ENCODE measurements around the gene IWS1. TPM values are rescaled to one million over a fixed set of nuclear protein-coding genes. Genes with fewer than 3 reads are reported as not detected.

The IWS1 gene
- total RNA-seq, 1 experiment from 2014 or later: 56.0 TPM

- peaks cover 1% of the 10 kb centered on the region for H3K36me3 ChIP-seq (ENCODE audit: control insufficient read depth, insufficient read depth, low read length)
- no peaks in the 10 kb centered on the region for H3K27me3 ChIP-seq (replicated peaks; ENCODE audit: control insufficient read depth, insufficient read depth, low read length)
- no peak for TF ChIP-seq CTCF (IDR thresholded peaks at IDR 0.05; ENCODE audit: insufficient read depth in 1 of 2, low read depth in 1 of 2, low read length in 1 of 2, severe bottlenecking in 1 of 2, unreplicated experiment in 1 of 2)
- H3K4me1 Mint-ChIP-seq (ENCODE audit: low read depth, unreplicated experiment): peaks cover 36% of the 10 kb centered on the region
- peaks cover 40% of the 10 kb centered on the region for H3K4me1 ChIP-seq
- intact Hi-C loops (cut with micrococcal nuclease; ENCODE audit: unreplicated experiment): loop anchor here (1.0 to 2.0 kb wide), 4 partner anchors 18 to 45 kb away; no protein-coding TSS in a partner anchor
- no peak overlapping the region; the same call in 1 of the 2 replicates for H3K4me3 ChIP-seq (ENCODE audit: low read depth, low read length)
- no peaks in the 10 kb centered on the region for H3K27me3 Mint-ChIP-seq (ENCODE audit: insufficient read depth, unreplicated experiment)
- BruUV-seq (replicated peaks): TSS peak; percentile 66
- ChIA-PET CTCF (interaction anchor here (0.8 to 1.4 kb wide), 4 partner anchors 23 to 259 kb away, joined by 3 to 7 read pairs (median 4); no protein-coding TSS in a partner anchor), POLR2A (interaction anchor here (0.6 kb wide), 1 partner anchor 20 kb away, joined by 3 read pairs; no protein-coding TSS in a partner anchor)
- H3K27ac Mint-ChIP-seq (ENCODE audit: unreplicated experiment): peak overlapping the region; percentile 61
- H3K9me3 Mint-ChIP-seq (ENCODE audit: unreplicated experiment): no peaks in the 10 kb centered on the region
- no peaks in the 10 kb centered on the region for H3K9me3 ChIP-seq
- no peaks in the 10 kb centered on the region for H3K36me3 Mint-ChIP-seq (ENCODE audit: insufficient read depth, unreplicated experiment)
- DNase-seq: peak; percentile 24 to 43
- H3K4me3 Mint-ChIP-seq (ENCODE audit: unreplicated experiment): peak overlapping the region; percentile 66
These were observed 70.5 kb downstream of the IWS1 start for GRCh38 chr2:127455566-127456493.

DNA sequence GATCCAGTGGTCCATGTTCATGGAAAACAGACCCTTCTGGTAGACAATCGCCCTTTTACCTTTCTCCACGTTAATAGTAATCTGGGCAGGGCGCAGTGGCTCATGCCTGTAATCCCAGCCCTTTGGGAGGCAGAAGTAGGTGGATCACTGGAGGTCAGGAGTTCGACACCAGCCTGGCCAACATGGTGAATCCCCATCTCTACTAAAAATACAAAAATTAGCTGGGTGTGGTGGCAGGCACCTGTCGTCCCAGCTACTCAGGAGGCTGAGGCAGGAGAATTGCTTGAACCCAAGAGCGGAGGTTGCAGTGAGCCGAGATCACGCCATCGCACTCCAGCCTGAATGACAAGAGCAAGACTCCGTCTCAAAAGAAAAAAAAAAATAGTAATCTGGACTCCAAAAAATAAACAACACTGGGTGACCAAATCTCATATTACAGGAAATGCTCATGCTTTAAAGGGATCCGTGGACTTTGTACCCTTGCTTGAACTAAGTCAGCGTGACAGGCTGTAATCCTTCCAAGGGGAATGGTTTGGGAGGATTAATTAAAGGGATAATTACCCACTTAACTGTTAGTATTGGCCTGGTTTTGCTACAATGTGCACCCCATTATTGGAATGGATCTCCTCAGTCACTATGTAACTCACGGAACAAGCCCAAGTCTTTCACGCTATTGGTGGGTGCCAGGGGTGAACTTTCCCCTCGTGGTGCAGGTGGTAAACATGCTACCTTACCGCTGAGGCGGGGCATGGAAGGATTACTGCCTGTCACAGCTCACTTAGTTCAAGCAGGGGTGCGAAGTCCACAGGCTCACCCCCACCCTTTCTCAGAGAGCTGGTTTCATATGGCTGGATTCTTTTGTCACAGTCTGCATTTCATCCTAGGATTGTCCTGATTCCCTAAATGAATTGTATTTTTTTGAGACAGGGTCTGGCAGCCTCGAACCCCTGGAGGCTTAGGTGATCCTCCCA is 71.4 kb downstream of the IWS1 start:
- H3K4me1 Mint-ChIP-seq (ENCODE audit: low read depth, unreplicated experiment): peaks cover 36% of the 10 kb centered on the region
- no peaks in the 10 kb centered on the region for H3K9me3 Mint-ChIP-seq (ENCODE audit: unreplicated experiment)
- peak overlapping the region; percentile 66 for H3K4me3 Mint-ChIP-seq (ENCODE audit: unreplicated experiment)
- H3K27me3 ChIP-seq (replicated peaks; ENCODE audit: control insufficient read depth, insufficient read depth, low read length): no peaks in the 10 kb centered on the region
- H3K4me3 ChIP-seq (ENCODE audit: low read depth, low read length): no peak overlapping the region; the same call in 1 of the 2 replicates
- BruUV-seq (replicated peaks): no TSS peak
- no peaks in the 10 kb centered on the region for H3K9me3 ChIP-seq
- no peaks in the 10 kb centered on the region for H3K36me3 Mint-ChIP-seq (ENCODE audit: insufficient read depth, unreplicated experiment)
- H3K27ac Mint-ChIP-seq (ENCODE audit: unreplicated experiment): peak overlapping the region; percentile 61
- peaks cover 1% of the 10 kb centered on the region for H3K36me3 ChIP-seq (ENCODE audit: control insufficient read depth, insufficient read depth, low read length)
- H3K27me3 Mint-ChIP-seq (ENCODE audit: insufficient read depth, unreplicated experiment): no peaks in the 10 kb centered on the region
- ChIA-PET POLR2A (no interaction called here), CTCF (interaction anchor here (0.8 to 1.5 kb wide), 6 partner anchors 24 to 258 kb away, joined by 3 to 11 read pairs (median 6); no protein-coding TSS in a partner anchor)
- intact Hi-C loops (cut with micrococcal nuclease; ENCODE audit: unreplicated experiment): loop anchor here (1.0 to 2.0 kb wide), 4 partner anchors 17 to 44 kb away; no protein-coding TSS in a partner anchor
- TF ChIP-seq CTCF (IDR thresholded peaks at IDR 0.05; ENCODE audit: insufficient read depth in 1 of 2, low read depth in 1 of 2, low read length in 1 of 2, severe bottlenecking in 1 of 2, unreplicated experiment in 1 of 2): no peak
- peaks cover 40% of the 10 kb centered on the region for H3K4me1 ChIP-seq
- peak; percentile 89 to 94 for DNase-seq

Data from Caco-2 (cell line).